Measurements from ENCODE around the gene BICC1.
"Not testable (repeated sequence)": the region's sequence is repeated elsewhere in the genome, so short reads cannot be mapped to it uniquely, and the experiment has no call there.

The BICC1 gene

GRCh38 chr10:58833771-58834561 is 321.3 kb downstream of the BICC1 start:
- no peak for DNase-seq

- DNase-seq: no peak
These were observed 323.6 kb downstream of the BICC1 start for GRCh38 chr10:58836176-58836700.

GRCh38 chr10:58836991-58837575 is 324.4 kb downstream of the BICC1 start:
- DNase-seq: no peak

- no peak for DNase-seq
These were observed 325.2 kb downstream of the BICC1 start for GRCh38 chr10:58837826-58838225.

GRCh38 chr10:58838561-58839208 is 326.0 kb downstream of the BICC1 start:
- no peak for DNase-seq

- no peak for DNase-seq
These were observed 327.1 kb downstream of the BICC1 start for GRCh38 chr10:58839771-58840170.

- DNase-seq: no peak
These were observed 328.3 kb downstream of the BICC1 start for GRCh38 chr10:58840840-58841435.

GRCh38 chr10:58842860-58843376 is 330.2 kb downstream of the BICC1 start:
- no peak for DNase-seq

GRCh38 chr10:58843760-58844159 is 331.1 kb downstream of the BICC1 start:
- DNase-seq: no peak

GRCh38 chr10:58844680-58845079 is 332.0 kb downstream of the BICC1 start:
- no peak for DNase-seq

- DNase-seq: no peak
These were observed 334.2 kb downstream of the BICC1 start for GRCh38 chr10:58846856-58847255.

- no peak for DNase-seq
These were observed 338.9 kb downstream of the BICC1 start for GRCh38 chr10:58851606-58852005.

- no peak for DNase-seq
These were observed 341.0 kb downstream of the BICC1 start for GRCh38 chr10:58853668-58854067.

- no peak for DNase-seq
These were observed 342.1 kb downstream of the BICC1 start for GRCh38 chr10:58854811-58855210.

- no peak for DNase-seq
These were observed 344.0 kb downstream of the BICC1 start for GRCh38 chr10:58856508-58857240.

- no peak for DNase-seq
These were observed 344.7 kb downstream of the BICC1 start for GRCh38 chr10:58857251-58857805.

- DNase-seq: not testable (repeated sequence)
These were observed 345.5 kb downstream of the BICC1 start for GRCh38 chr10:58858123-58858522.

GRCh38 chr10:58859526-58859925 is 346.9 kb downstream of the BICC1 start:
- DNase-seq: no peak

GRCh38 chr10:58867683-58868082 is 355.0 kb downstream of the BICC1 start:
- no peak for DNase-seq

- DNase-seq: no peak
These were observed 356.2 kb downstream of the BICC1 start for GRCh38 chr10:58868736-58869435.

- no peak for DNase-seq
These were observed 357.4 kb downstream of the BICC1 start for GRCh38 chr10:58870070-58870469.

All from activated gamma-delta T cell treated with Interleukin-2 at 50 U/mL for 16 hours (primary cell).